ENCODE results near the gene PLCL2. TPM values are rescaled to one million over a fixed set of nuclear protein-coding genes. Genes with fewer than 3 reads are reported as not detected.

Gene PLCL2
- total RNA-seq, 1 experiment from 2014 or later, result 0.92 TPM

DNA sequence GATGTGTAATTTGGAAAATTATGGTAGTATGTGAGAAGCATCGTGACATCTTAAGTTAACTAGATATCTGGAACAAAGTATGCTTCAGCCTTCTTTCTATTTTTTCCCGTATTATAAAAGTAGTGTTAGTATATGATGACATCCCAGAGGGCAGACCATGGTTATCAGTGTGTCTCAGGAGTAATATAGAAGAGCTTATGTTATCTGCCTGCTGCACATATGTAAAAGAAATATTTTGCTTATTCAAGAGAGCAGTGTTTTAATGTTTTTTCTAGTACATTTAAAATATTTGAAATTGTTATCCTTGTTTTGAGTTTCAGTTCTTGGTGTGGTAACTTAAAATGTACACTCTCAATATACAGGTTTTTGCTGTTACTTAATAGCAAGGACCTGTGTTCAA is 24.1 kb downstream of the PLCL2 start:
- Histone ChIP-seq H3K27me3 (replicated peaks; ENCODE audit: insufficient read depth, low read depth, low read length, poor library complexity) (peaks cover 11% of the 10 kb centered on the region), H3K36me3 (ENCODE audit: insufficient read depth, low read length, poor library complexity, severe bottlenecking) (no peaks in the 10 kb centered on the region), H3K9me3 (ENCODE audit: low read depth, low read length, poor library complexity, severe bottlenecking) (no peaks in the 10 kb centered on the region), H3K4me3 (ENCODE audit: low read depth, low read length, poor library complexity, severe bottlenecking) (no peak overlapping the region), H3K4me1 (ENCODE audit: insufficient read depth, low read length, poor library complexity, severe bottlenecking) (no peaks in the 10 kb centered on the region), H3K27ac (ENCODE audit: low read depth, low read length, poor library complexity, severe bottlenecking) (no peak overlapping the region)
- POLR2A ChIA-PET (ENCODE audit: low non-redundant PET), result no interaction called here
- no TSS peak for BruUV-seq (replicated peaks)
- TF ChIP-seq, protein P1, sequence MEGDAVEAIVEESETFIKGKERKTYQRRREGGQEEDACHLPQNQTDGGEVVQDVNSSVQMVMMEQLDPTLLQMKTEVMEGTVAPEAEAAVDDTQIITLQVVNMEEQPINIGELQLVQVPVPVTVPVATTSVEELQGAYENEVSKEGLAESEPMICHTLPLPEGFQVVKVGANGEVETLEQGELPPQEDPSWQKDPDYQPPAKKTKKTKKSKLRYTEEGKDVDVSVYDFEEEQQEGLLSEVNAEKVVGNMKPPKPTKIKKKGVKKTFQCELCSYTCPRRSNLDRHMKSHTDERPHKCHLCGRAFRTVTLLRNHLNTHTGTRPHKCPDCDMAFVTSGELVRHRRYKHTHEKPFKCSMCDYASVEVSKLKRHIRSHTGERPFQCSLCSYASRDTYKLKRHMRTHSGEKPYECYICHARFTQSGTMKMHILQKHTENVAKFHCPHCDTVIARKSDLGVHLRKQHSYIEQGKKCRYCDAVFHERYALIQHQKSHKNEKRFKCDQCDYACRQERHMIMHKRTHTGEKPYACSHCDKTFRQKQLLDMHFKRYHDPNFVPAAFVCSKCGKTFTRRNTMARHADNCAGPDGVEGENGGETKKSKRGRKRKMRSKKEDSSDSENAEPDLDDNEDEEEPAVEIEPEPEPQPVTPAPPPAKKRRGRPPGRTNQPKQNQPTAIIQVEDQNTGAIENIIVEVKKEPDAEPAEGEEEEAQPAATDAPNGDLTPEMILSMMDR (conservative IDR thresholded peaks at IDR 0.05; ENCODE audit: low read depth, low read length), result no peak
- no peak for TF ChIP-seq EZH2 (IDR thresholded peaks at IDR 0.05; ENCODE audit: borderline replicate concordance, low read depth, low read length, poor library complexity, severe bottlenecking)
- DNase-seq (ENCODE audit: low spot score), result no peak
- intact Hi-C loops (cut with micrococcal nuclease; ENCODE audit: unreplicated experiment), result no loop called here
- CTCF ChIA-PET, result no interaction called here

GRCh38 chr3:16909802-16910201 is 25.0 kb downstream of the PLCL2 start:
- H3K27me3 ChIP-seq (replicated peaks; ENCODE audit: insufficient read depth, low read depth, low read length, poor library complexity), result peaks cover 15% of the 10 kb centered on the region
- intact Hi-C loops (cut with micrococcal nuclease; ENCODE audit: unreplicated experiment), result no loop called here
- BruUV-seq (replicated peaks), result no TSS peak
- H3K4me1 ChIP-seq (ENCODE audit: insufficient read depth, low read length, poor library complexity, severe bottlenecking), result no peaks in the 10 kb centered on the region
- DNase-seq (ENCODE audit: low spot score), result no peak
- ChIA-PET POLR2A (ENCODE audit: low non-redundant PET) (no interaction called here), CTCF (no interaction called here)
- H3K4me3 ChIP-seq (ENCODE audit: low read depth, low read length, poor library complexity, severe bottlenecking), result no peak overlapping the region
- H3K36me3 ChIP-seq (ENCODE audit: insufficient read depth, low read length, poor library complexity, severe bottlenecking), result no peaks in the 10 kb centered on the region
- TF ChIP-seq, protein P1 (conservative IDR thresholded peaks at IDR 0.05; ENCODE audit: low read depth, low read length), result no peak
- TF ChIP-seq EZH2 (IDR thresholded peaks at IDR 0.05; ENCODE audit: borderline replicate concordance, low read depth, low read length, poor library complexity, severe bottlenecking), result no peak
- H3K9me3 ChIP-seq (ENCODE audit: low read depth, low read length, poor library complexity, severe bottlenecking), result no peaks in the 10 kb centered on the region
- H3K27ac ChIP-seq (ENCODE audit: low read depth, low read length, poor library complexity, severe bottlenecking), result no peak overlapping the region

- Histone ChIP-seq H3K27me3 (replicated peaks; ENCODE audit: insufficient read depth, low read depth, low read length, poor library complexity) (peaks cover 15% of the 10 kb centered on the region), H3K4me1 (ENCODE audit: insufficient read depth, low read length, poor library complexity, severe bottlenecking) (no peaks in the 10 kb centered on the region), H3K9me3 (ENCODE audit: low read depth, low read length, poor library complexity, severe bottlenecking) (no peaks in the 10 kb centered on the region), H3K4me3 (ENCODE audit: low read depth, low read length, poor library complexity, severe bottlenecking) (no peak overlapping the region), H3K27ac (ENCODE audit: low read depth, low read length, poor library complexity, severe bottlenecking) (no peak overlapping the region), H3K36me3 (ENCODE audit: insufficient read depth, low read length, poor library complexity, severe bottlenecking) (no peaks in the 10 kb centered on the region)
- DNase-seq (ENCODE audit: low spot score), result no peak
- ChIA-PET CTCF (no interaction called here), POLR2A (ENCODE audit: low non-redundant PET) (no interaction called here)
- BruUV-seq (replicated peaks), result no TSS peak
- intact Hi-C loops (cut with micrococcal nuclease; ENCODE audit: unreplicated experiment), result no loop called here
- TF ChIP-seq, protein P1 (conservative IDR thresholded peaks at IDR 0.05; ENCODE audit: low read depth, low read length), result no peak
- no peak for TF ChIP-seq EZH2 (IDR thresholded peaks at IDR 0.05; ENCODE audit: borderline replicate concordance, low read depth, low read length, poor library complexity, severe bottlenecking)
These were observed 25.5 kb downstream of the PLCL2 start for GRCh38 chr3:16910207-16910606.
